Endodermal cell (in vitro differentiated cells): ENCODE data around the gene TBCE. TPM values are rescaled to one million over a fixed set of nuclear protein-coding genes. Genes with fewer than 3 reads are reported as not detected.

Source experiments
- DNase-seq: peaks from one replicate; pipeline ENCODE4 v3.0.0-alpha.2; 2017
- H3K27ac ChIP-seq: 2 replicates; pipeline ENCODE4 v1.5.1; 2013; ENCODE audit warnings: mild to moderate bottlenecking, low read depth, low read length, moderate library complexity
- H3K27me3 ChIP-seq: 2 replicates; pipeline ENCODE4 v1.6.1; 2013; ENCODE audit warnings: mild to moderate bottlenecking, low read length, moderate library complexity; ENCODE audit not compliant: insufficient read depth, control insufficient read depth, poor library complexity, severe bottlenecking
- H3K36me3 ChIP-seq: 2 replicates; pipeline ENCODE4 v1.7.0; 2013; ENCODE audit warnings: mild to moderate bottlenecking, low read length, moderate library complexity; ENCODE audit not compliant: control insufficient read depth, insufficient read depth
- H3K4me1 ChIP-seq: one replicate; pipeline ENCODE4 v1.7.0; 2013; ENCODE audit warnings: low read length; ENCODE audit not compliant: control insufficient read depth, insufficient read depth
- H3K4me3 ChIP-seq: 2 replicates; pipeline ENCODE4 v1.5.1; 2013; ENCODE audit warnings: mild to moderate bottlenecking, low read length, moderate library complexity
- H3K9ac ChIP-seq: 2 replicates; pipeline ENCODE4 v1.6.1; 2013; ENCODE audit warnings: mild to moderate bottlenecking, low read length, moderate library complexity; ENCODE audit not compliant: poor library complexity, severe bottlenecking; ENCODE audit errors: extremely low read depth
- H3K9me3 ChIP-seq: 2 replicates; pipeline ENCODE4 v1.6.1; 2013; ENCODE audit warnings: mild to moderate bottlenecking, low read length, moderate library complexity; ENCODE audit not compliant: control insufficient read depth
- H3K27ac Mint-ChIP-seq: 2 replicates; pipeline ENCODE4 v1.8.0; 2020; ENCODE audit warnings: mixed read lengths
- H3K27me3 Mint-ChIP-seq: 2 replicates; pipeline ENCODE4 v1.8.0; 2021; ENCODE audit warnings: mild to moderate bottlenecking, mixed read lengths; ENCODE audit not compliant: insufficient read depth
- H3K36me3 Mint-ChIP-seq: 2 replicates; pipeline ENCODE4 v1.8.0; 2020; ENCODE audit warnings: low read depth, mixed read lengths
- H3K4me1 Mint-ChIP-seq: 2 replicates; pipeline ENCODE4 v1.8.0; 2020; ENCODE audit warnings: mixed read lengths
- H3K4me3 Mint-ChIP-seq: 2 replicates; pipeline ENCODE4 v1.8.0; 2020; ENCODE audit warnings: mild to moderate bottlenecking, moderate library complexity, mixed read lengths
- H3K9me3 Mint-ChIP-seq: 2 replicates; pipeline ENCODE4 v1.8.0; 2020; ENCODE audit warnings: mild to moderate bottlenecking, mixed read lengths
- CTCF ChIP-seq: fragments of 200-600 bp; sonication (generic); conservative IDR thresholded peaks from 2 replicates; pipeline ENCODE4 v1.5.0; 2021; ENCODE audit warnings: antibody characterized with exemption, mild to moderate bottlenecking
- WGBS, 2 experiments: methylation state at CpG; one replicate each; pipeline versions ENCODE4 v1.1.5 to v1.1.7; 2013; ENCODE audit warnings: missing lambda C conversion rate in 2 of 2, mixed read lengths in 1 of 2; ENCODE audit not compliant: insufficient coverage in 1 of 2, insufficient read length in 1 of 2; 5-methylcytosine and 5-hydroxymethylcytosine counted together
- total RNA-seq, 2 donors: library from RNA; stranded (reverse); fragmentation: NEBNext Ultra II Directional in 1 of 2; extraction: Animal tissue kit (Norgen Biotek cat#: 25700) in 1 of 2; gene quantifications; 2 replicates in 1 of 2; 3 replicates in 1 of 2; pipeline ENCODE4 v1.2.1, GENCODE V29; 2021

Gene TBCE
- total RNA-seq, 2 donors from 2014 or later, result 31.8 to 33.3 TPM

- 93 to 100% methylated on average over 1 to 8 of the region's 8 CpGs for WGBS, 2 experiments
- peak; percentile 64 for DNase-seq
These were observed 66.8 kb downstream of the TBCE start for GRCh38 chr1:235434001-235434400.

GRCh38 chr1:235441159-235441685 lies 74.0 kb downstream of the TBCE start:
- Histone ChIP-seq H3K9ac (no peak overlapping the region), H3K4me1 (no peaks in the 10 kb centered on the region), H3K27ac (no peak overlapping the region), H3K9me3 (no peaks in the 10 kb centered on the region), H3K27me3 (no peaks in the 10 kb centered on the region), H3K36me3 (peaks cover 73% of the 10 kb centered on the region), H3K4me3 (no peak overlapping the region)
- 95 to 100% methylated on average over 5 to 6 of the region's 6 CpGs for WGBS, 2 experiments
- no peak for DNase-seq
- Mint-ChIP-seq H3K9me3 (no peaks in the 10 kb centered on the region), H3K36me3 (peaks cover 68% of the 10 kb centered on the region), H3K4me1 (peaks cover 6% of the 10 kb centered on the region), H3K27ac (peak overlapping the region; percentile 32), H3K4me3 (no peak overlapping the region), H3K27me3 (no peaks in the 10 kb centered on the region)
- TF ChIP-seq CTCF, result no peak

More at GRCh38 chr1:235434001-235434400, 66.8 kb downstream of the TBCE start:
- H3K27ac ChIP-seq, result no peak overlapping the region
- no peaks in the 10 kb centered on the region for H3K27me3 ChIP-seq
- H3K4me1 Mint-ChIP-seq, result no peaks in the 10 kb centered on the region
- H3K36me3 Mint-ChIP-seq, result peaks cover 52% of the 10 kb centered on the region
- no peaks in the 10 kb centered on the region for H3K4me1 ChIP-seq
- H3K4me3 ChIP-seq, result no peak overlapping the region
- H3K9ac ChIP-seq, result no peak overlapping the region
- H3K9me3 ChIP-seq, result no peaks in the 10 kb centered on the region
- peak; percentile 41 for TF ChIP-seq CTCF
- no peak overlapping the region for H3K4me3 Mint-ChIP-seq
- no peaks in the 10 kb centered on the region for H3K9me3 Mint-ChIP-seq
- no peak overlapping the region for H3K27ac Mint-ChIP-seq
- no peaks in the 10 kb centered on the region for H3K27me3 Mint-ChIP-seq
- peaks cover 49% of the 10 kb centered on the region for H3K36me3 ChIP-seq

- H3K27me3 ChIP-seq, result no peaks in the 10 kb centered on the region
- H3K4me3 ChIP-seq, result no peak overlapping the region
- no peak for TF ChIP-seq CTCF
- H3K36me3 ChIP-seq, result peaks cover 72% of the 10 kb centered on the region
- no peaks in the 10 kb centered on the region for H3K9me3 ChIP-seq
- H3K4me1 Mint-ChIP-seq, result peaks cover 6% of the 10 kb centered on the region
- peaks cover 65% of the 10 kb centered on the region for H3K36me3 Mint-ChIP-seq
- peak overlapping the region; percentile 5 for H3K27ac Mint-ChIP-seq
- H3K9me3 Mint-ChIP-seq, result no peaks in the 10 kb centered on the region
- H3K4me1 ChIP-seq, result no peaks in the 10 kb centered on the region
- H3K27ac ChIP-seq, result no peak overlapping the region
- H3K27me3 Mint-ChIP-seq, result no peaks in the 10 kb centered on the region
- no peak overlapping the region for H3K4me3 Mint-ChIP-seq
- no peak overlapping the region for H3K9ac ChIP-seq
- 87 to 95% methylated on average over 8 to 9 of the region's 9 CpGs for WGBS, 2 experiments
- DNase-seq, result no peak
These were observed 75.7 kb downstream of the TBCE start for GRCh38 chr1:235442788-235443429.
